Dedifferentiated amniotic fluid mesenchymal stem cell (primary cell): ENCODE measurements around the gene MED22.

ENCODE experiments used
- DNase-seq: peaks from one replicate; pipeline ENCODE4 v3.0.0-alpha.2; 2016; ENCODE audit errors: extremely low spot score

MED22 gene

DNA sequence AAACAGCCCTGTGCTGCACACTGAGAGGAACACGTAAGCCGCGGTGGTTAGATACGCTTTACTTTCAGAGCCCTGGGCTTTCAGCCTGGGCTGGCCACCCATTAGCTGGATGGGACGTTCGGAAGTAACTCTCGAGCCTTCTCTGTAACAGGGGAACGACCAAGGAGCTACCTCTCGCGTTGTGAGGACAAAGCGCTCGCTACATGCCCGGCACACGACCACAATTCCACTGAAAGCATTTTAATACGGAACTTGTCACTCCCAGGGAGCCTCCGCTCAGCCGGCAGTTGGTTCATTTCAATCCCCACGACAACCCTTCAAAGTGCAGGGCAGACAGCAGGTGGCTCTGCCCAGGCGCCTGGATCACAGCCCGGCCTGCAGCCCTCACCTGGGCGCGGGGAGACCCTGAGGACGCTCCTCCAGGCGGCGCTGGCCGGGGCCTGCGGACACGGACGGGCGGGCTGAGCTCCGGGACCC is 8.0 kb upstream of the MED22 start:
- DNase-seq: no peak

- no peak for DNase-seq
Measured at GRCh38 chr9:133354766-133355165, 6.8 kb upstream of the MED22 start.

DNA sequence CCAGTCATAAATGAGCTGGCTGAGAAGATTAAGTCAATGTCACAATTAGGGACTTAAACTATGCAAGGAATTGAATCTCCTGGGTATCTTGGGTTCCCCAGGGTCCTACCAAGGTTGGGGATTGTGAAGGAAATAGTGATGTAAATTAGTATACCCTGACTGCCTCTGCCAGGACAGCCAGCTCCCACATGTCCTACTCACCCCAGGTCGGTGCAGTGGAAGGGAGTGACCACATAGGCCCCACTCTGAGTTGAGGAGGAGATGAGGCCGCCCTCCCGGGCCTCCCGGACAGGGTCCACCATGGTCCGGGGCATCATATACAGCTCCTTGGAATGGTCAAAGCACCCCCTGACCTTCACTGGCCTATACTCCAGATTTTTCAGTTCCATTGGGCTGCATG is 5.6 kb upstream of the MED22 start:
- DNase-seq: no peak

DNA sequence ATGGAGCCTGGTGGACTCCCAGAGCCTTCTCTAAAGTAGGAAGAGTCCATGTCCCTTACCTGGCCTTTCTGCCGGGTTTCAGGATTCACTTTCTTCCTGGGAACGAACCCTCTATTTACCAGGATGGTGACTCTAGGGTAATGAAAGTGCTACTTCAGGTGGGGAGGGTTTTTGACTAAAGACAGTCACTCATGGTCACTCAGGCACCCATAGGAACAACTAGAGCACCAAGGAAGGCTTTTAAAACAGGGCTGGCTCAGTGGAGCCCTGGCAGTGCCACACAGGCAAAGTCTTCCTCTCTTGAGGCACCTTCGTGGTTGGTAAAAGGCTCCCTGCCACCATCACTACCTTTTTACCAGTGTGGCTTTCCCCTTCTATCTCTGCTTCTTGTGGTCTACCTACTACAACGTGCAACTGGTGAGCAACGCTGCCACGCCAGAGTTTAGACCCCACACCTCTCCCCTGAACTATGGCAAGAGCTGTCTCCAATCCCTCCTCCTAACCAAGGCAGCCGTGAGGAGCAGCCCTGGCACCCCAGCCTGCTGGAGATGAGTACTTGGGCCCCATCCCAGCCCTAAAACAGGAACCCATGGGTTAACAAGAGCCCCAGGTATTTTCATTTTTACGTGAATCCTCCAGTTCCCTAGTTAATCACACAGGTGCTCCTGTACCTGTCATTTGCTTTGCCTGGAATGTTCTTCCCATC is 4.9 kb upstream of the MED22 start:
- no peak for DNase-seq

- peak; percentile 23 for DNase-seq
Measured at GRCh38 chr9:133351908-133352634, 4.1 kb upstream of the MED22 start.

GRCh38 chr9:133351526-133351907 is 3.6 kb upstream of the MED22 start:
- DNase-seq: no peak

GRCh38 chr9:133349965-133350616 is 2.2 kb upstream of the MED22 start:
- DNase-seq: no peak

DNA sequence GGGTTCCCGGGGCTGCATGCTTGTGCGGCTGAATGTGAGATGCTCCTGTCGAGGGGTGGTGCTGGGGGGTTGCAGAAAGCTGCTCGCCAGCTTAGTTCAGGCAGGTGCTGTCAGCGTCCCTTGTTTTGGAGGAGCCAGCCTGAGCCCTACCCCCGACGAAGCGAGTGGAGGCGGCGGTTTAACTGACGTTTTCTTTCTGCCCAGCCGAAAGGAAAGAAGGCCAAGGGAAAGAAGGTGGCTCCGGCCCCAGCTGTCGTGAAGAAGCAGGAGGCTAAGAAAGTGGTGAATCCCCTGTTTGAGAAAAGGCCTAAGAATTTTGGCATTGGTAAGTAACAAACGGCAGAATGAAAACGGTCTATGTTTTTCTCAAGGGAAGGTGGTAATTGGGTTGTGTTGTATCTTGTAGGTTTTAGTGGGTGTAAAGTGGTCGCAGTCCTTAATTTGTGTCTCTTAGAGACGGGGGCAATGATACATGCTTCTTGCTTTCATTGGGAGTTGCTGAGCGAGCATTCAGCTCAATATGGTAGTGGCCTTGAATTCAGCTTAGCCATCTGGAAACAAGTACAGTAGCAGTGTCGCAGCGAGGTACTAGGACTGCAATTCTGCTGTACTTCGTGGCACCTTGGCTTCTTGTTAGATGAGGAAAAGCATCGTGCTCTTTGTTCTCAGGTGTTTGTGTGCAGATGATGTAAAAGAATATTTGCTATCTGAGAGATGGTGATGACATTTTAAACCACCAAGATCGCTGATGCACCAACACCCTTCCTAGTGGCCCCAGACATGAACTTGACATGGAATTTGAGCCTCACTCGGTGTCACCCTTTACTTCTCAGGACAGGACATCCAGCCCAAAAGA is 1.0 kb upstream of the MED22 start:
- no peak for DNase-seq

DNA sequence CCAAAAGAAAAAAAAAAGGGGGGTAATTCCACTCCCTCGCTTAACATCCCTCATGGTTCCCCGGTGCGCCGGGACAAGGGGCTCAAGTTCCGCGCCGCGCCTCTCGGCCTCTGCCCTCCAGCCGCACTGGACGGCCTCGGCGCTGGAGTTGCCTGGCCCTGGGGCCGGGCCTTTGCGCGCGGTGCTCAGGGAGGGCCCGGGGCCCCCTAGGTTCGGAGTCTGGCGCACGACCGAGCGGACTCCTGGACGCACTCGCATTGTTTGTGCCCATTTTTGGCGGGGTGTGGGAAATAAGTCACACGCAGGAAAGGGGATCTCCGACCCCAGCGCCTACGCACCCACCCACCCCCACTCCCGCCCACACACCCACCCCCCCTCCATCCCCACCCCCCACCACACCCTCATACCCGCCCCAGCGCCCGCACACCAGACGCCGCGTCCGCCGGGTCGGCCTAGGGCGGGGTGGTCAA is 381 bp downstream of the MED22 start:
- DNase-seq: no peak

- DNase-seq: no peak
Measured at GRCh38 chr9:133346021-133346785, 1.7 kb downstream of the MED22 start.

DNA sequence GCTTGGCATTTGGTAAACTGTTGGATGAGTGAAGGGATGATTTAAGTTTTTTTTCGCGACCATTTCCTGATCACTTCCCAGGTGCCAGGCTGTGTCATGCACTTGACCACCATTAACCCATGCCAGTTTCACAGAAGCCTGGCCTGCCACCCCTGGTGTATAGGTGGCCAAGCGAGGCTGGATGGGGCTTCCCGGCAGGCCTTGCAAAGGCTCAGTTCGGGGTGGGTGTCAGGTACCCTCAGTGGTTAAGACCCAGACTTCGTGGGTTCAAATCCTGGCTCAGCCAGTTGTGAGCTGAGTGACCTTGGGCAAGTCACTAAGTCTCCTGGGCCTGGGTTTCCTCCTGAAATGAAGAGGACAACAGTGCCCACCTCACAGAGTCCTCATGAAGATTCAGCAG is 2.3 kb downstream of the MED22 start:
- no peak for DNase-seq

DNA sequence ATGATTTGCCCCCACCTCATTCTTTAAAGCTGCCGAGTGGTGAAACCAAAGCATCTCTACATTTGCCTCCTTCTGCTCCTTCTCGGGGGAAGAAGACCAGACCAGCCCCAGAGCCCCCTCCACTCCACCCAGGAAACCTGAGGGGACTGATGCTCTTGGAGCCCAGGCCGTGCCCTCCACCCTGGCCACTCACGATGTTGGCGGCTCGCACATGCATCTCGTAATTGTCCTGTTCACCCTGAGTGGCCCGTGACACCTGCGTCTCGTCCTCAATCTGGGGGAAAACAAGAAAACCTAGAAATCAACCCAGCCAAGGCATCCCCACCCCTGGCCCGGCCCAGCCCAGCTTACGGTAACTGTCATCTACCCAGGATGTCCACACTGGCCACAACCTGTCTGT is 3.0 kb downstream of the MED22 start:
- no peak for DNase-seq

GRCh38 chr9:133344071-133344470 is 3.9 kb downstream of the MED22 start:
- DNase-seq: no peak

DNA sequence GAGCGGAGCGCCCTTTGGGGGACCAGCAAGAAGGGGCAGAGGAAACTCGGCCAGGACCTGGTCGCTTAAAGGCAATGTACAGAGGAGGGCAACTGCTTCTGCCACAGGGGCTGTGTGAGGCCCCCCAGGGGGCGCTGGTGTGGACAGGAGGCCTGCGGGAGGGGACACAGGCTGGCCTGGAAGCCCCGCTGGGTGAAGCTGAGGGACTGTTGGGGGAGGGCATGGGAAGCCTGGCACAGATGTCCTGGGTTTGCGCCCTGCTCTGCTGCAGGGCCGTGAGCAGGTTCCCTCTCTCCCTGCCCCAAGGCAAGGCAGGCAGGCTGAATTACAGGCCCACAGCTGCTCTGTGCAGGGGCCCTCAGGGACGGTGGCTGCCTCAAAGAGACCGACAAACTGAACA is 5.4 kb downstream of the MED22 start:
- no peak for DNase-seq

DNA sequence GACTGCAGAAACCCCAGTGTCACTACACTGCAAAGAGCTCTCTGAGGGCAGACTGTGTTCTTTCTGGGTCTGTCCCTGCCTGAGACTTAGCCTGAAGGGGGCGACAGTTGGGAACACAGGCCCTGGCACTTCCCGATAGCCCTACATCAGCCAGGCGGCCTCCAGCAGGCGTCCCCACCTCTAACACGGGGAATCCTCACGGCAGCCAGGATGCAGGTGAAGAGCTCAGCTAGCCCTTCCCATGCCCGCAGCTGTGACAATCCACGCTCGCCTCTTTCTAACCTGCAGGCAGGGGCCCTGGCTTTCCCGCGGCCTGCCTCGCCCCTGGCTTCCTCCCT is 5.9 kb downstream of the MED22 start:
- DNase-seq: no peak

DNA sequence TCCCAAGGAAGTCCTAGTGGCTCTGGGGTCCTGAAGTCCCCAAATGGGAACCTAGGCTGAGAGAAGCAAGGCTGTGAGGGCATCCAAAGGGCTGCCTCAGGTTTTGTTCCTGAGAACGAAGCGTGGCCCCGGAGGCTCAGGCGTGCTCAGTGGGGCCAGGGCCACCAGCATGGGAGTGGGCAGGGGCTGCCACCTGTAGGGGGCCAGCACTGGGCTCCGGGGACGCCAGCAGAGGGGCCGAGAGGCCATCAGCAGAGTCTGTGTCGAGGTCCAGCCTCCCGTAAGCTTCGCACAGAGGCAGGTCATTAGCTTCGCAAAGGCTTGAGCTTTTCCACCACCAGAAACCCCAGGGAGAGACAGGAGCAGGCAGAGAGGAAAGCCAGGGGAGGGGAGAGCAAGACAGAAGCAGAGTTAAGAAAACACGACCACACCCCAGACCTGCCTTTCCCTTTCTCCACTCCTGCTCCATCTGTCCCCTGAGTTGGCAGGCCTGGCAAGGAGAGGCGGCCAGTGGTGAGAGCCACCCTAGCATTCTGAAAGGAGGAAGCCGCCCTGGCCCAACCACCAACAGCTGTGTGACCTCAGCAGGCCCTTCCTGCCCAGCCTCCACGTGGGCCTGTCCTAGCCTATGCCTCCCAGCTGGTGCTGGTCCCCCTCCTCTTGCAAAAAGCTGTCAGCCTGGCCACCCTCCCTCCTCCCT is 6.4 kb downstream of the MED22 start:
- no peak for DNase-seq

- DNase-seq: no peak
Measured at GRCh38 chr9:133340916-133341315, 7.0 kb downstream of the MED22 start.

DNA sequence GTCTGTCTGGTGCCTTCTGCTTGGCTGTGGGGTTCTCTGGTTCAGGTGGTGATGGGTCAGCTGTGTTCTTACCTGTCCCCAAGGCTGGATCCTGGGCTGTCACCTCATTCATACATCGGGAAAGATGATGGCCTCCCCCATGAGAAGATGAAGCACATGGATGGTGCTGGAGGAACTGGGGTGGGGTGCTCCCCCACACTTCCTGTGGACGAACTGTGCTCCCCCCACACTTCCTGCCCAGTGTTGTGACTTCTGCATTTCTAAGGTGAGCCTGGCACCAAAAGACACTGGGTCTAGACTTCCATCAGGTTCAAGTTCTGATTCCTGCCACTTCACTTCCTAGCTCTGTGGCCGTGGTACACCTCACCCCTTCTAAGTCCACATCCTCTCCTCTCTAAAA is 7.7 kb downstream of the MED22 start:
- no peak for DNase-seq

- DNase-seq: no peak
Measured at GRCh38 chr9:133339641-133340040, 8.3 kb downstream of the MED22 start.

DNA sequence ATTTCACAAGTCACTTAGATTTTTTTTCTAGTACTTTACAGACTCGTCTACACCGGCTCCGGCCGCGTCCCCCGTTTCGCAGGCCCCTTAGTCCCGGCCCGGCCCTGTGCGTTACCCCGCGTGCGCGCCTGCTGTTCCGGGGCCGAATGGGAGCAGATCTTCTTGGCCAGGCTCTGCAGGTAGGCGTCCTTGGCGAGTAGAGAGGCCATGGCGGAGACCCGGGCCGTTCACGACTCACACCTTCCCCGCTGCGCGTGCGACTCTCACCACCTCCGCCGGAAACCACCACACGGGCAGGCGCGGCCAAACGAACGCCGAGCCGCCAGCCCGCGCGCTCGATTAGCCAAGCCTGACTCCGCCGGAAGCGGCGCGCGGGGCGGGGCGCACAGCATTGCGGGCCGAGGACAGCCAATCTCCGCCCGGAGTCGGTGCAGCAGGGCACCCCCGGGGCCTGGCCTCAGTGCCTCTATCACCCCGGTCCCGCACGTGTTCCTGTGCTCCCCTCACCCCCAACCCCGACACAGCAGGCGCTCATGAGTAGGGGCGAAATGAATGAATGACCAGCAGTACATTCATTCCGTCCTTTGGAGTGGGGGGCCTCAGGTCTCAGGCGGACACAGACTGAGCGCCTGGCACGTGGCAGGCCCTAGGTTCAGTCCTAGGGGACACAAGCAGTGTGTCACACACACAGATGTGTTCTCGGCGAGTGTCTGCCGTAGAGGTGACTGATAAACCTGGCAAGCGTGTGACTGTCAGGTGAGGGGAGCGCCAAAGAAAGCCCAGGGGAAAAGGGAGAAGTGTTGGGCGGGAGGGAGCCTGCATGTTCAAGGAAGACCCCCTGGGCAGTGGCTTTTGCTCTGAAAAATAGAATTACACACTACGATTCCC is 11.8 kb downstream of the MED22 start, which contains the start of gene SURF6:
SURF6 (minus strand) TSS at position 265 of the 888 bp plus-strand sequence; CDS start at position 209, 56 bp downstream.
- DNase-seq: peak; percentile 85
